Measurements from ENCODE around the gene EIF3C.
"Not testable (repeated sequence)": the region's sequence is repeated elsewhere in the genome, so short reads cannot be mapped to it uniquely, and the experiment has no call there.

EIF3C gene
- total RNA-seq: 2.8 to 8.0 (median 3.8) reads per million in 18 experiments

GRCh38 chr16:28711220-28712083, at the start of gene EIF3C:
Gene EIF3C, plus strand, starts transcription at chr16:28711464. Its CDS starts 223 bp downstream, at chr16:28711687.
- DNase-seq: not testable (repeated sequence)

GRCh38 chr16:28666264-28666663, 45.0 kb upstream of the EIF3C start:
- DNase-seq: not testable (repeated sequence)

- not testable (repeated sequence) for DNase-seq
Measured at GRCh38 chr16:28667480-28667879, 43.8 kb upstream of the EIF3C start.

GRCh38 chr16:28668199-28668598, 43.1 kb upstream of the EIF3C start:
- not testable (repeated sequence) for DNase-seq

GRCh38 chr16:28688327-28688952, 22.8 kb upstream of the EIF3C start:
- DNase-seq: not testable (repeated sequence)

GRCh38 chr16:28689425-28689824, 21.8 kb upstream of the EIF3C start:
- not testable (repeated sequence) for DNase-seq

GRCh38 chr16:28691722-28692121, 19.5 kb upstream of the EIF3C start:
- not testable (repeated sequence) for DNase-seq

- DNase-seq: not testable (repeated sequence)
Measured at GRCh38 chr16:28693257-28693950, 17.9 kb upstream of the EIF3C start.

GRCh38 chr16:28699792-28700191, 11.5 kb upstream of the EIF3C start:
- DNase-seq: not testable (repeated sequence)

- DNase-seq: not testable (repeated sequence)
Measured at GRCh38 chr16:28700349-28700748, 10.9 kb upstream of the EIF3C start.

GRCh38 chr16:28701384-28701783, 9.9 kb upstream of the EIF3C start:
- not testable (repeated sequence) for DNase-seq

GRCh38 chr16:28704246-28704645, 7.0 kb upstream of the EIF3C start:
- not testable (repeated sequence) for DNase-seq

GRCh38 chr16:28722852-28723650, 11.8 kb downstream of the EIF3C start:
- DNase-seq: not testable (repeated sequence)

GRCh38 chr16:28731253-28731652, 20.0 kb downstream of the EIF3C start:
- not testable (repeated sequence) for DNase-seq

GRCh38 chr16:28732455-28733124, 21.3 kb downstream of the EIF3C start:
- DNase-seq: not testable (repeated sequence)

GRCh38 chr16:28739787-28740186, 28.5 kb downstream of the EIF3C start:
- DNase-seq: not testable (repeated sequence)

- not testable (repeated sequence) for DNase-seq
Measured at GRCh38 chr16:28740631-28741030, 29.4 kb downstream of the EIF3C start.

GRCh38 chr16:28741295-28741694, 30.0 kb downstream of the EIF3C start:
- DNase-seq: peak in 1 of 2 donors; percentile 0

- DNase-seq: not testable (repeated sequence)
Measured at GRCh38 chr16:28746618-28747350, 35.5 kb downstream of the EIF3C start.

- DNase-seq: not testable (repeated sequence)
Measured at GRCh38 chr16:28749997-28750465, 38.8 kb downstream of the EIF3C start.
